ENCODE data around the gene TOMM20. TPM values are rescaled to one million over a fixed set of nuclear protein-coding genes. Genes with fewer than 3 reads are reported as not detected.
"Not testable (repeated sequence)": the region's sequence is repeated elsewhere in the genome, so short reads cannot be mapped to it uniquely, and the experiment has no call there.

Gene TOMM20
- 10 to 100 TPM; 52.5 to 71.5 TPM for total RNA-seq

GRCh38 chr1:235128456-235129328 lies at the start of gene TOMM20:
TSS of gene TOMM20 (minus strand) at chr1:235128837. CDS start at chr1:235128715, 122 bp downstream.
- Mint-ChIP-seq H3K4me1 (peaks cover 50% of the 10 kb centered on the region), H3K4me3 (peak within 1 kb of the TSS; percentile 99), H3K27me3 (no peaks in the 10 kb centered on the region), H3K27ac (peak within 1 kb of the TSS; percentile 99), H3K36me3 (ENCODE audit: low read depth) (peaks cover 48% of the 10 kb centered on the region), H3K9me3 (no peaks in the 10 kb centered on the region)
- POLR2A ChIA-PET, result interaction anchor here (0.8 kb wide), 1 partner anchor 15 kb away, joined by 3 read pairs; no protein-coding TSS in a partner anchor
- peak; percentile 95 for DNase-seq
- CTCF ChIA-PET, result interaction anchor here (0.6 to 1.6 kb wide), 4 partner anchors 10 to 611 kb away, joined by 3 to 5 read pairs (median 4); no protein-coding TSS in a partner anchor

GRCh38 chr1:235176486-235176885 lies 47.8 kb upstream of the TOMM20 start:
- Mint-ChIP-seq H3K4me1 (no peaks in the 10 kb centered on the region), H3K27me3 (no peaks in the 10 kb centered on the region), H3K4me3 (no peak overlapping the region), H3K9me3 (no peaks in the 10 kb centered on the region), H3K36me3 (ENCODE audit: low read depth) (peaks cover 44% of the 10 kb centered on the region), H3K27ac (no peak overlapping the region)
- ChIA-PET POLR2A (no interaction called here), CTCF (no interaction called here)
- DNase-seq, result no peak

GRCh38 chr1:235169986-235170385 lies 41.3 kb upstream of the TOMM20 start:
- ChIA-PET CTCF (no interaction called here), POLR2A (no interaction called here)
- Mint-ChIP-seq H3K9me3 (no peaks in the 10 kb centered on the region), H3K36me3 (ENCODE audit: low read depth) (peaks cover 29% of the 10 kb centered on the region), H3K4me3 (no peak overlapping the region), H3K27ac (no peak overlapping the region), H3K27me3 (no peaks in the 10 kb centered on the region), H3K4me1 (no peaks in the 10 kb centered on the region)
- no peak for DNase-seq

- Mint-ChIP-seq H3K4me3 (no peak overlapping the region), H3K4me1 (no peaks in the 10 kb centered on the region), H3K9me3 (peaks cover 1% of the 10 kb centered on the region), H3K36me3 (ENCODE audit: low read depth) (peaks cover 23% of the 10 kb centered on the region), H3K27me3 (no peaks in the 10 kb centered on the region), H3K27ac (no peak overlapping the region)
- ChIA-PET CTCF (interaction anchor here (1.3 kb wide), 1 partner anchor 11 kb away, joined by 3 read pairs; no protein-coding TSS in a partner anchor), POLR2A (interaction anchor here (0.5 kb wide), 1 partner anchor 20 kb away, joined by 5 read pairs; no protein-coding TSS in a partner anchor)
- DNase-seq, result no peak
Measured at GRCh38 chr1:235168375-235168774, 39.7 kb upstream of the TOMM20 start.

GRCh38 chr1:235161685-235162327 lies 33.2 kb upstream of the TOMM20 start:
- Mint-ChIP-seq H3K9me3 (peaks cover 1% of the 10 kb centered on the region), H3K4me3 (peak overlapping the region; percentile 93), H3K4me1 (peaks cover 26% of the 10 kb centered on the region), H3K36me3 (ENCODE audit: low read depth) (peaks cover 24% of the 10 kb centered on the region), H3K27me3 (no peaks in the 10 kb centered on the region), H3K27ac (peak overlapping the region; percentile 96)
- ChIA-PET POLR2A (interaction anchor here (0.6 kb wide), 2 partner anchors 71 to 84 kb away, joined by 3 to 4 read pairs; no protein-coding TSS in a partner anchor), CTCF (interaction anchor here (0.9 to 1.0 kb wide), 2 partner anchors 245 to 343 kb away, joined by 3 read pairs; no protein-coding TSS in a partner anchor)
- DNase-seq, result no peak

- no peaks in the 10 kb centered on the region for H3K27me3 Mint-ChIP-seq
- H3K27ac Mint-ChIP-seq, result peak within 1 kb of the TSS; percentile 96
- H3K36me3 Mint-ChIP-seq (ENCODE audit: low read depth), result peaks cover 24% of the 10 kb centered on the region
- peak; percentile 93 for DNase-seq
- H3K4me3 Mint-ChIP-seq, result peak within 1 kb of the TSS; percentile 93
- H3K9me3 Mint-ChIP-seq, result peaks cover 1% of the 10 kb centered on the region
- CTCF ChIA-PET, result interaction anchor here (0.6 to 2.2 kb wide), 8 partner anchors 9 to 748 kb away, joined by 3 to 8 read pairs (median 3); no protein-coding TSS in a partner anchor
- H3K4me1 Mint-ChIP-seq, result peaks cover 26% of the 10 kb centered on the region
- POLR2A ChIA-PET, result interaction anchor here (0.6 kb wide), 1 partner anchor 85 kb away, joined by 3 read pairs; no protein-coding TSS in a partner anchor
Measured at GRCh38 chr1:235160957-235161684, 32.5 kb upstream of the TOMM20 start, which contains the start of gene RBM34. TSS of gene RBM34 (minus strand) at chr1:235161250. CDS start at chr1:235161226, 24 bp downstream.

- Mint-ChIP-seq H3K9me3 (peaks cover 1% of the 10 kb centered on the region), H3K27me3 (no peaks in the 10 kb centered on the region), H3K36me3 (ENCODE audit: low read depth) (peaks cover 26% of the 10 kb centered on the region), H3K4me3 (peak overlapping the region; percentile 93), H3K4me1 (peaks cover 26% of the 10 kb centered on the region), H3K27ac (peak overlapping the region; percentile 96)
- peak; percentile 55 for DNase-seq
- POLR2A ChIA-PET, result no interaction called here
- CTCF ChIA-PET, result interaction anchor here (0.6 to 2.2 kb wide), 10 partner anchors 8 to 747 kb away, joined by 3 to 8 read pairs (median 3); no protein-coding TSS in a partner anchor
Measured at GRCh38 chr1:235160383-235160956, 31.8 kb upstream of the TOMM20 start.

- Mint-ChIP-seq H3K27ac (peak overlapping the region; percentile 84), H3K36me3 (ENCODE audit: low read depth) (peaks cover 26% of the 10 kb centered on the region), H3K4me1 (peaks cover 26% of the 10 kb centered on the region), H3K4me3 (peak overlapping the region; percentile 93)
- CTCF ChIA-PET, result interaction anchor here (0.6 to 2.2 kb wide), 3 partner anchors 14 to 267 kb away, joined by 3 to 8 read pairs (median 4); no protein-coding TSS in a partner anchor
- H3K9me3 Mint-ChIP-seq, H3K27me3 Mint-ChIP-seq, DNase-seq, POLR2A ChIA-PET: not testable (repeated sequence)
Measured at GRCh38 chr1:235159930-235160329, 31.3 kb upstream of the TOMM20 start.

GRCh38 chr1:235159284-235159683 lies 30.6 kb upstream of the TOMM20 start:
- ChIA-PET POLR2A (interaction anchor here (0.6 kb wide), 2 partner anchors 56 to 289 kb away, joined by 3 read pairs; no protein-coding TSS in a partner anchor), CTCF (interaction anchor here (0.7 to 2.2 kb wide), 3 partner anchors 13 to 38 kb away, joined by 3 to 8 read pairs (median 5); no protein-coding TSS in a partner anchor)
- H3K4me3 Mint-ChIP-seq, result peak overlapping the region; percentile 22
- peaks cover 31% of the 10 kb centered on the region for H3K4me1 Mint-ChIP-seq
- not testable (repeated sequence) for H3K27ac Mint-ChIP-seq, DNase-seq, H3K27me3 Mint-ChIP-seq, H3K9me3 Mint-ChIP-seq
- peaks cover 29% of the 10 kb centered on the region for H3K36me3 Mint-ChIP-seq (ENCODE audit: low read depth)

- Mint-ChIP-seq H3K36me3 (ENCODE audit: low read depth) (peaks cover 33% of the 10 kb centered on the region), H3K27ac (no peak overlapping the region), H3K9me3 (no peaks in the 10 kb centered on the region), H3K4me3 (peak overlapping the region; percentile 22), H3K4me1 (peaks cover 32% of the 10 kb centered on the region), H3K27me3 (no peaks in the 10 kb centered on the region)
- no peak for DNase-seq
- CTCF ChIA-PET, result interaction anchor here (0.7 to 1.2 kb wide), 3 partner anchors 19 to 38 kb away, joined by 3 to 5 read pairs (median 4); no protein-coding TSS in a partner anchor
- POLR2A ChIA-PET, result interaction anchor here (0.6 kb wide), 2 partner anchors 56 to 289 kb away, joined by 3 read pairs; no protein-coding TSS in a partner anchor
Measured at GRCh38 chr1:235158680-235159079, 30.0 kb upstream of the TOMM20 start.

- Mint-ChIP-seq H3K36me3 (ENCODE audit: low read depth) (peaks cover 42% of the 10 kb centered on the region), H3K27me3 (no peaks in the 10 kb centered on the region), H3K27ac (no peak overlapping the region), H3K4me3 (no peak overlapping the region), H3K9me3 (no peaks in the 10 kb centered on the region), H3K4me1 (peaks cover 33% of the 10 kb centered on the region)
- ChIA-PET CTCF (interaction anchor here (0.5 to 2.5 kb wide), 3 partner anchors 10 to 16 kb away, joined by 4 to 11 read pairs (median 5); no protein-coding TSS in a partner anchor), POLR2A (no interaction called here)
- DNase-seq, result no peak
Measured at GRCh38 chr1:235157150-235157549, 28.5 kb upstream of the TOMM20 start.

Measured in activated CD4-positive, alpha-beta T cell treated with anti-CD3 and anti-CD28 coated beads, Interleukin-2, amount 10 ng/mL, durations not matched to agents 7 days and 5 days (primary cell).